ENCODE data around the gene FHAD1. TPM values are rescaled to one million over a fixed set of nuclear protein-coding genes. Genes with fewer than 3 reads are reported as not detected.
A peak's percentile ranks its signal among the peaks of the same experiment; 100 is the strongest.

The FHAD1 gene
- total and polyA plus RNA-seq, 8 donors = 0.75 to 5.5 (median 2.1) TPM

GRCh38 chr1:15344800-15345704 is 98.0 kb downstream of the FHAD1 start:
- no peak for TF ChIP-seq CTCF (IDR thresholded peaks at IDR 0.05)
- intact Hi-C loops (cut with DNase I) = no loop called here
- Histone ChIP-seq H3K27me3 (no peaks in the 10 kb centered on the region), H3K36me3 (no peaks in the 10 kb centered on the region), H3K9me3 (no peaks in the 10 kb centered on the region), H3K27ac (no peak overlapping the region), H3K4me3 (no peak overlapping the region), H3K4me1 (peaks cover 0 to 4% (median 0%) of the 10 kb centered on the region in 3 donors)
- FAIRE-seq (no peak), DNase-seq (no peak), ATAC-seq (peak in 2 of 4 donors; percentile 14 to 48)
- WGBS, 2 donors = 90 to 94% methylated on average over 23 of the region's 23 CpGs

- no peaks in the 10 kb centered on the region for H3K9me3 ChIP-seq
- 91% methylated on average over 17 of the region's 17 CpGs for WGBS, 2 donors
- H3K36me3 ChIP-seq = no peaks in the 10 kb centered on the region
- H3K4me1 ChIP-seq = peaks cover 0 to 4% (median under 1%) of the 10 kb centered on the region in 3 donors
- no peaks in the 10 kb centered on the region for H3K27me3 ChIP-seq
- ATAC-seq (peak in 3 of 4 donors; percentile 48 to 75 (median 65)), DNase-seq (no peak), FAIRE-seq (no peak)
- intact Hi-C loops (cut with DNase I) = no loop called here
- no peak for TF ChIP-seq CTCF (IDR thresholded peaks at IDR 0.05)
- no peak overlapping the region for H3K4me3 ChIP-seq
- no peak overlapping the region for H3K27ac ChIP-seq
Observed at GRCh38 chr1:15345705-15346345, 98.8 kb downstream of the FHAD1 start.

GRCh38 chr1:15346346-15347030 is 99.5 kb downstream of the FHAD1 start:
- intact Hi-C loops (cut with DNase I) = no loop called here
- no peak for FAIRE-seq

GRCh38 chr1:15347182-15347581 is 100.2 kb downstream of the FHAD1 start:
- Histone ChIP-seq H3K27ac (no peak overlapping the region), H3K4me1 (peaks cover 0 to 14% (median 12%) of the 10 kb centered on the region in 3 donors), H3K4me3 (no peak overlapping the region), H3K9me3 (no peaks in the 10 kb centered on the region), H3K27me3 (no peaks in the 10 kb centered on the region), H3K36me3 (no peaks in the 10 kb centered on the region)
- 93 to 96% methylated on average over 7 of the region's 7 CpGs for WGBS, 2 donors
- DNase-seq = no peak
- intact Hi-C loops (cut with DNase I) = no loop called here
- no peak for TF ChIP-seq CTCF (IDR thresholded peaks at IDR 0.05)
- no peak for ATAC-seq
- FAIRE-seq = no peak

More at GRCh38 chr1:15346346-15347030, 99.5 kb downstream of the FHAD1 start:
- Histone ChIP-seq H3K36me3 (no peaks in the 10 kb centered on the region), H3K4me1 (peaks cover 0 to 7% (median 7%) of the 10 kb centered on the region in 3 donors), H3K4me3 (no peak overlapping the region), H3K27me3 (no peaks in the 10 kb centered on the region), H3K9me3 (no peaks in the 10 kb centered on the region), H3K27ac (no peak overlapping the region)
- no peak for TF ChIP-seq CTCF (IDR thresholded peaks at IDR 0.05)
- 92 to 93% methylated on average over 14 of the region's 14 CpGs for WGBS, 2 donors
- no peak for ATAC-seq
- no peak for DNase-seq

Data from pancreas (tissue), 10 donors.